ENCODE measurements around the gene NAA38.

- no peak for TF ChIP-seq EZH2 (IDR thresholded peaks at IDR 0.05; ENCODE audit: borderline replicate concordance, insufficient read depth, low read depth, low read length, poor library complexity, severe bottlenecking)
- no peak for TF ChIP-seq CTCF (IDR thresholded peaks at IDR 0.05)
These were observed 26.5 kb upstream of the NAA38 start for GRCh38 chr17:7883781-7884386.

Data from B cell (primary cell).